Stimulated activated CD8-positive, alpha-beta memory T cell treated with anti-CD3 and anti-CD28 coated beads, Interleukin-12 subunit alpha, Interleukin-12 subunit beta, amount 100 ng/mL, for 24 hours (primary cell): Measurements from ENCODE around the gene WDFY2.

Source experiments
- DNase-seq: peaks from one replicate; pipeline ENCODE4 v3.0.0-alpha.2; 2020; ENCODE audit errors: extremely low read depth

WDFY2 gene

DNA sequence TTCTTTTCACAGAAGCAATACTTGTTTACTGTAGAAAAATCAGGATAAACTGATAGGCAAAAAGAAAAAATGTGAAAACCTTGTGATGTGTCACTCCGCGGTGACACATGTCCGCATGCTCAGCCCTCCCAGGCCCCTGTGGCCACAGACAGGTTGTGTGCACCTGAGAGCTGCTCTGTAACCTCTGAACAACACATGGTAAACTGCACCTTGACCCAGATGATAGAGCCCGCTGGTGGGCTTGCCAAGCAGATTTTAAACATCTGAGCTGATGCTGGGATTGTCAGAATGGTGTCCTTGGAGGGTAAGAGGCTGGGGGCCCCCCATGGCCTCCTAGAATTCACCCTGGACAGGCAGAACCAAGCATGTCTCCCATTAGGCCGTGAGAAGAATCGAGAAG lies 185.9 kb downstream of the WDFY2 start:
- DNase-seq = no peak

DNA sequence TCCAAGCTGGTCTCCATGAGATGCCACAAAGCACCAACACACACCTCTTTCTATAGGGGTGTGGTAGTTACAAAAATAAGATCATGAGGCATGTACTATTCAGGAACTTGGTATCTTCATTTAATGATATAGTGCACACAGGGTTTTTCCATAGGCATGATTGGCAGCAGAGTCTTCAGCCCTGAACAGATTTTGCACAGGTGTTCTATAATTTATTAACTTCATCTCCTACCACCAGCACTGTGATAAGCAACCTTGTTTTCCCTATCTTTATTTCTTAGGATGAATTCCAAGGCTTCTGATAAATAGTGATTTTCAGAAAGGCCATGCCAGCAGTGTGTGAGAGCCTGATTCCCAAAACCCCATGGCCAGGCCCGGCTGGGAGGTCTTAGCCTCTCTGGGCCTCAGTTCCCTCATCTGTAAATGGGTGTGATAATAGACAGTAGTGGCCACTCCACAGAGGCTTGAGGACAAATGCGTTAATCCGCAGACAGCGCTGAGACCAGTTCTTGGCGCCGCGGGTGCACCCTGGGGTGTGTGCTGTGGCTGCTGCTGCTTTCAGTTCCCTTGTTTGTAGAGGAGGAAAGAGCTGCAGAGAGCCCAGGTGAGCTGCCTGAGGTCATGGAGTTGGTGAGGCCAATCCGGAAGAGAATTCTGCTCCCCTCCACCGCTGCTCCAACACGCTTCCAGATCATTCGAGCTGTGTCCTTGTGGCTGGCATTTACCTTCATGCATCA lies 186.6 kb downstream of the WDFY2 start:
- no peak for DNase-seq

DNA sequence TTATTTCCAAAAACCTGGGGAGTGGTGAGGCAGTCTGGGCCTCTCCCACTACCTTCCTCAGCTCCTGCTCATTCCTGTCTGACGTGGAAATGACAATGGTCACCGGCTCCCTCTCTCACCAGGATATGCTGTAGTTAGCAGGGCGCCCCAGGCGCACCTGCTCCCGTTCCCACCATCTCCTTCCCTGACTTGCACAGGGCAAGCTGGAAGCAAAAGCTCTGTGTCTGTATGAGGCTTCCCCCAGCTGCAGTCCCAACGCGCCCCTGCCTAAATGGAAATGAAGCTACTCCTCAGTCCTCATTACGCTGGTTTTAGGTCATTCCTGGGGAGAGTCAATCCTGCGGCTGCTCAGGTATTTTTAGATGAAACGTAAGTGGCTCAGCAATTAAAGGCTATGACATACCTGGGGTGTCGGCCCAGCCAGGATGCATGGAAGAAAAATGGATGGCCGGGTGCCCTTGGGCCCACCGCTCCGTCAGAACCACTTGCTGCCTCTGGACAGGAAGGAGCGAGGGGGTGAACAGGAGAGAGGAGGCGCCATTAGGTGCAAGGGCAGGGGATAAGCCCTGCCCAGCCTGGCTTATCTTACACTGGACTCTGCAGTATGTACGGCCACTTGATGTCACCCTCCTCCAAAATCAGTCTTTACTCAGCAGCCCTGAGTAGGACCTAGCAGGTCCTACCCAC lies 187.3 kb downstream of the WDFY2 start:
- DNase-seq = no peak

DNA sequence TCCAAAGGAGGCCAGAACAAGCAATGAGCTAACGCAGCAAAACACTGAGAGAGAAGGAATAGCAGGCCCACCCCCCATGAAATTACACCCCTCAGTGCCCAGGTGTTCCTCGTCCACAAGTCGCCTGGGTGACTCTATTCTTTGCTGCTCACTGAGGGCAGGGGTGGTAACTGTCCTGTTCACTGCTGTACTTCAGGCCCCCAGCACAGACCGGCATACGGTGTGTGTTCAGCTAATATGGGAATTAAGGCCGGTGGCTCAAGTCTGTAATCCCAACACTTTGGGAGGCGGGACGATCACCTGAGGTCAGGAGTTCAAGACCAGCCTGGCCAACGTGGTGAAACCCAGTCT lies 187.8 kb downstream of the WDFY2 start:
- no peak for DNase-seq

DNA sequence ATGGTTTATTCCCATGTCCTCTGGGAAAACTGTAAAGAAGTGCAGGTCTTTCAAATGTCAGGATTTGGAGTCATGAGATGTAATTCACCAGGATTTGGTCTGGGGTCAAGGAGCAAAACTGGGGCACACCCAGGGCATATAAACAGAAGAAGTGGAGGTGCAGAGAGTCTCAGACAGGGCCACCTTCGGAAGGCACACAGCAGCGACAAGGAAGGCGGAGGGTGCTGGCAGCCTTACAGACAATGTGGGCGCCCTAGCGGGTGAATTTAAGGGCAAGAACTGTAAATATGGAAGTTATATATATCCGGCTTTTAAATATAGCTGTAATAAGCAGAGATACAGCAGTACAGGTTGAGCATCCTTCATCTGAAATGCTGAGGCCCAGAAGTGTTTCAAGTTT lies 188.5 kb downstream of the WDFY2 start:
- DNase-seq = no peak

DNA sequence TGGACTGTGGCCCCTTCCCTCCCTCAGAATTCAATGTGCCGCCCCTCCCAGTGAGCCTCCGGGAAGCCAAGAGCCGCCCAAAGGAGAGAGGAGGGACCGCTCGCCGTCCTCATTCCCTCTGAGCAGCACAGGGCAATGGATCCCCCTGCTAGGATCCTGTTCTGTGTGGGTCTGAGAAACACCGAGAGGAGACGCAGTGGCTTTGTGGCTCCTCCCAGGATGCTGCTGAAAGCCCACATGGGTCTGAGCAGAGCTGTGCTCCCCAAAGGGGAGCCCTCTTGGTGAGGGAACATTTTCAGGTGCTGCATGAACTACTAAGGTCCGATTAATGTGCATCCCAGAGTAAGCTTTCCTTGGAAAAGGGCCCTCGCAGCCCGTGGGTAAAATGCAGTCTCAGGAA lies 189.3 kb downstream of the WDFY2 start:
- no peak for DNase-seq

DNA sequence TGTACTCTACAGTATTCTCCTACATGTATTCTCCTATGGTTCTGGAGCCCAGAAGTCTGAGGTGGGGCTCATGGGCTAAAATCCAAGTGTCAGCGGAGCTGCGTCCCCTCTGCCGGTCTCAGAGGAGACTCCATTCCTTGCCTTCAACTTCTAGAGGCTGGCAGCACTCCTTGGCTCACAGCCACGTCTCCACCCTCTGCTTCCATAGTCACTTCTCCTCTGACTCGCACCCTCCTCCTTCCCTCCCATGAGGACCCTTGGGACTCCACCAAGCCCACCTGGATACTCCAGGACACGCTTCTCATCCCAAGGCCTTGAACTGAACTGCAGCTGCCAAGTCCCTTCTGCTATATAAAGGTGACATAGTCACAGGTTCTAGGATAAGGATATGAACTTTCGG lies 191.9 kb downstream of the WDFY2 start:
- DNase-seq = no peak

DNA sequence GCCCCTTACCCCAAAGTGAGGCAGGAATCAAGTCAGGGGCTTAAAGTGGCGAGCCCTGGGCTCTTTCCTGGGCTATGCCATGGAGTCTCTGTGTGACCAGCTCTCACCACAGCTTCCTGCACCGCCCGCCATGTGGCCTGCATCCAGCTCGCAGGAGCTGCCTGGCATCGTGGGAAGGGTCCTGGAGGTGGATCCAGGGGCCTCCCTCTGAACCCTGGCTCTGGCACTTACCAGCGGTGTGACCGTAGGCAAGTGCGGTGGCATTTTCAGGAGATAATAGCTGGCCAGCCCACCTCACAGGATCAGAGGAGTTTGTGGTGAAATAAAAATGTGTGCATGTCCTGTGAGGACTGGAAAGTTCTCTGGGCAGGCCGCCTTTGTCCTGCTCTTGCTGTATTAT lies 193.7 kb downstream of the WDFY2 start:
- no peak for DNase-seq

DNA sequence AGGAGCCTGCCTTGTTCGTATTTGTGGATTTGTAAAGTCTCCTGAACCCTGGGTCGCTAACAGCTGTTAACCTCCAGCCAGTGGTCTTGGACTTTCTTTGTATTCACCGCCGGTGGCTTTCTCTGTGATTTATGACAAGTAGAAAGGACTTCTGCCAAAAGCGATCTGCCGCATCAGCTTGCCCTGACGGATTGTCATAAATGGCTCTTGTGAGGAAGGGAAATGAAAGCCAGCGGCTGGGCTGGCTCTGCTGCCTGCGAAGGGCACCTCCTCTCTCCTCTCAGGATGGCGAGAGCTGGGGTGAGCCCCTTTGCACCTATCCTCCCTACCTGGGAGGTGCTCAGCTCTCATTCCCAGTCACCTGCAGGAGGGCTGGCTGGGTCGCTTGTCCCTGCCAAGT lies 194.1 kb downstream of the WDFY2 start:
- no peak for DNase-seq

DNA sequence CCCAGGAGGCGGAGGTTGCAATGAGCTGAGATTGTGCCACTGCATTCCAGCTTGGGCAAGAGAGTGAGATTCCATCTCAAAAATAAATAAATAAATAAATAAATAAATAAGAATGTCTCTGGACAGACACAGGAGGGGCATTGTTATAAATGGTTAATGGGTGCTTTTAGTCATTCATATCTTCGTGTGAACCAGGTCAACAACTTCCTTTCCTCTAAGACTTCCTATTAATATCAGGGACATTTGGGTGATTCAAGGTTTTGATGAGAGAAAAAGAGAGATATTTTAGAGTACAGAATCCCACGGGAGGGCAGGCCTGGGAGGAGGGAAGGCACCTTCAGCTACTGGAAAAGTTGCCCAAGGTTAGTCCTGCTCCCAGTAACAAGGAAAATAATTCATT lies 195.8 kb downstream of the WDFY2 start:
- DNase-seq = no peak

DNA sequence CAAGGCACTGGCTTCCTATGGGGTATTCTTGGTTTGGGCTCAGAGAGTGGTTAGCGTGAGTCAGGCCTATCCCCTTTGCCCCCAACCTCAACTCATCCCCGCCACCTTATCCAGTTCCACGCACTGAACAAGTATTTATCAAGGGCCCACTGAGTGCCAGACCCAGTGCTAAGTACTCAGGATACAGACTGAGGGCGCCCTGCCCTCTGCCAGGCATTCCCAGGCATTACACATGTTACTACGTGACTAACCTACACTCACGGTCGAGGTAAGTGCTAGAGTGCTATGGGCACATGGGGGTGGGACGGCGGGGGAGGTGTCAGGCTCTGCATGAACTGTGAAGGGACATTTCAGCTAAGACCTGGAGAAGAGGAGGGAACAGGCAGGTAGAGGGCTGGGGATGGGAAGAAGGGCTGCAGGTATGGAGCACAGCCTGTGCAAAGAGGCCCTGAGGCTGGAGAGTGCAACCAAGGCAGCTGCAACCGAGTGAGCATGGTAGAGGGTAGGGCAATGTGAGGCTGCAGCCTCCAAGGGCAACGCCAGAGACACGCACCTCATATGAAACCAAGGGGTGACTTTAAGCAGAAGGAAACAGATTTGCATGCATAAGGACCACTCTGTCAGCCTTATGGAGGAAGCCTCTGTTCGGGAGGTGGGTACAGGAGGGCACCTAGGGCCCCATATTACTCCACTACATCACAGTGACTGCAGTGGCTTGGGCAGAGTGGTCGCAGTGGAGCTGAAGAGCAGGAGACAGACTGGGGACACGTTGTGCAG lies 197.2 kb downstream of the WDFY2 start:
- no peak for DNase-seq

DNA sequence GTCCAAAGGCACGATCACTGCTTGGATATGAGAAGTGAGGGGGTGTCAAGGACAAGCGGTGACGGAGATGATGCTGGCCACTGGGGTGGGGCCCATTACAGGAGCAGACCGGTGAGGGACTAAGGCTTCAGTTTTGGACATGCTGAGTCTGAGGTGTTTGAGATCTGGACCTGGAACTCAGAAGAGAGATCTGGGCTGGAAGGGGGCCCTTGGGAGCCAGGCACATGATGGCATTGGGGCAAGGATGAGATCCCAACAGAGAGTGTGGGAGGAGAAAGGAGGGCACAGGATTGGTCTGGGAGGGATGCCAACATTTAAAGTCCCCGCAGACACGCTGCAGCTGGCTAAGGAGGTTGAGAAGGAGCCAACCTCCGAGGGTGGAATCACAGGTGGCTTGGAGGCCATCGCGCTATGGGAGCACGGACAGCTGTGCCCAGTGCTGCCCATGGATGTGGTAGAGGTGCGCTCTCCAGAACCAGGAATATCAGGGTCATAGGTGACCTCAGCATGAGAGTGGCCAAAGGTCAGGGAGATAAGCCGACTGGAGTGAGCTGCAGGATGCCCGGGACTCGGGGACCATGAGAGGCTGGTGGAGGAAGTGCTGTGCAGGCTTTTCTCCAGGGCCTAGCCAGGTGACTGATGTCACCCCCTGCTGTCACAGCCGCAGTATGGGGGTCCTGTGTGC lies 197.9 kb downstream of the WDFY2 start:
- no peak for DNase-seq

DNA sequence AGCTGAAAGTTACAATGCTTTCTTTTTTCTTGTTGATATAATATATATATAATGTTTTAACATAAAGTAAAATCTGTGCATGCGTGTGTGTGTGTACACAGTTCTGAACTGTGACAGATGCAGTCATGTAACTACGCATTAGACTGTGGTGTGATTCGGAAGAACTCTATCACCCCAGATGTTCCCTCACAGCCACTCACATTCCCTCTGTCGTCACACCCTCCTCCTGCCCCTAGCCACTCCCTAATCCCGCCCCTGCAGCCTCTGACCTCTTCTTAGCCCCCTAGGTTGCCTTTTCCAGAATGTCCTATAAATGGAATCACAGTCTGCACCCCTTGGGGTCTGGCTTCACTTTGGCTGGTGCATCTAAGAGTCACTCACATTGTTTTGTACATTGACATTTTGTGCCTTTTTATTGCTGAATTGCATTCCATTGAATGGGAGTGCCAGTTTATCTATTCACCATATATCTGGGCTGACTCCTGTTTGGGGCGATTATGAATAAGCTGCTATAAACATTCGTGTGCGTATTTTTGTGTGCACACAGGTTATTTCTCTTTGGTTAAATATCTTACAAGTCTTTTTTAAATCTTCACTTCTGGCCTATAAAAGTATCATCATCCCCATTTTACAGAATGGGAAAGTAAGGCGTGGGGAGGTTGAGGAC lies 199.3 kb downstream of the WDFY2 start:
- DNase-seq = no peak

DNA sequence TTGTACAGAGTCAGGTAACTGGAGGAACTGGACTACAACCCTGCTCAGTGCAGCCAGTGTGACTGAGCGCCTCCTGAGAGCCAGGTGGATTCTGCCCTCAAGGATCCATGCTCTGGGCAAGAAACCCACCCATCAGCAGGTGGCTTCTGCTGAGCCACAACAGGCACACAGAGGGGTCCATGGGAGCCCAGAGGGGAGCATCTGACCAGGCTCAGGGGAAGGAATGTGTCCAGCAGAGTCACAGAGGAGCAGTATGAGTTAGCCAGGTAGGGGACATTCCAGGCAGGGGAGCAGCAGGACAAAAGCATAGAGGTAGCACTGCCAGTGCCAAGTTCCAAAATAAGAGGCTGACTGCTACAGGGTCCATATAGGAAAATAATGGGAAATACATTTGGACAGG lies 199.8 kb downstream of the WDFY2 start:
- DNase-seq = no peak

DNA sequence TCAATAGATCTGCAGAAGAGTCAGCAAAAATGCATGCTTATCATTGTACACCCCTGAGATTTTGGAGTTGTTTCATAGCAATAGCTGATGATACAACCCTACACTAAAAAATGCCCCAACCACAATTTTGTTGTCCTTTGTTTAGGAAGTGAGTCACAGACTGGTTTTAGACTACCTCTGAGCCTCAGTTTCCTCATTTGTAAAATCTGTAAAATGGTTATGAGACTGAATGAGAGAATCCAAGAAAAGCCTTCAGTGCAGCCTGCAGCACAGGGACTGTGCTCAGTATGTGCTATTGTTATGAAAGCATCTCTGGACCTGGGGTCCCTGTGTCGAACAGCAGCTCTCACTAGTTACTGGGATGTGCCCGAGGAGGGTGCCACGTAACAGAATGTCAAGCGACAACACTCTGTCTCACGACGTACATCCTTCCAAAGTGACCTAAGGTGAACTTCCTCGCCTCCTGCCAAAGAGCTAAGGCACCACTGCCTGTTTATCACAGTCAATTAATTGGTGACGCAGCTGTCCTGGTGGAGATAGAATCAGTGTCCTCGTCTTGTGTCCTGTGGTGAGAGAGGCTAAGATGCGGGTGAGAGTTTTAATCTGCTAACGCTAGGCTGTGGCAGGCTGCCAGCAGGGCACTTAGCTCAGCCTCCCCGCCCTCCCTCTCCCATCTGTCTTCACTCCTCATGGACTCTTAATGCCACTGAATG lies 201.6 kb downstream of the WDFY2 start:
- no peak for DNase-seq

DNA sequence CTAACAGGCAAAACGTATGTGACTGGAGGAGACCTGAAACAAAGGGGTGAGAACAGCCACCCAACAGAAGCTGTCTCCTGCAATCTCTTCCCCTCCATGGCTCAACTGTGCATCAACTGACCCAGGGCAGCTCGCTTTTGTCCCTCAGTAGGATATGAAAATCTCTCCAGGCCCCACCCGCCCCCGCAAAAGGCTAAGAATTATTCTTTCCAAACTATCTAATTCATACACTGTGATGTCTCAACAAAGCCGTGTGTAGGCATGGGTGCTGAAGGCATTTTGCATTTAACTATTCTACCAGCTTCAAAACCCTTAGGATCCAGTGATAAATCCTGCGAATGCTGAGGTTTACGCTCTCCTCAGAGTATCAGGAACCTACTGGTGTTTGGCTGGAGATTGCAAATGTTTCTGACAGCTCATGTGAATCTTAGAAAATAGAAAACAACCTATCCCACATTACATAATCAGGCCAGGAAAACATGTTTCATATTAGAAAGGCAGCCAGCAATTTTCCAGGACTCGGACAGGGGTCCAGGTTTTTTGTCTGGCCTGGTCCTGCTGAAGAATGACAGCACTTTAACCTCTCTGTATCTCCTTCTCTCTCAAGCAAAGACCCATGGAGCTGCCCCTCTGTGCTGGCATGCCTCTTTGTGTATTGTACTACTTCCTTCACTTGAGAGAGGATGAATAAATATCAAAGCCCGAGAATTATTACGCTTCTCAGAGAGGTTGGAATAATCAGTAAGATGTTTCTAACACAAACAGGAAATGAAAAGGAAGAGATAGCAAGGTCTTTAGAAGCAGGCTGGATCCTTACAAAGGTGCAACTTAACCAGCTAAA lies 202.4 kb downstream of the WDFY2 start:
- no peak for DNase-seq

DNA sequence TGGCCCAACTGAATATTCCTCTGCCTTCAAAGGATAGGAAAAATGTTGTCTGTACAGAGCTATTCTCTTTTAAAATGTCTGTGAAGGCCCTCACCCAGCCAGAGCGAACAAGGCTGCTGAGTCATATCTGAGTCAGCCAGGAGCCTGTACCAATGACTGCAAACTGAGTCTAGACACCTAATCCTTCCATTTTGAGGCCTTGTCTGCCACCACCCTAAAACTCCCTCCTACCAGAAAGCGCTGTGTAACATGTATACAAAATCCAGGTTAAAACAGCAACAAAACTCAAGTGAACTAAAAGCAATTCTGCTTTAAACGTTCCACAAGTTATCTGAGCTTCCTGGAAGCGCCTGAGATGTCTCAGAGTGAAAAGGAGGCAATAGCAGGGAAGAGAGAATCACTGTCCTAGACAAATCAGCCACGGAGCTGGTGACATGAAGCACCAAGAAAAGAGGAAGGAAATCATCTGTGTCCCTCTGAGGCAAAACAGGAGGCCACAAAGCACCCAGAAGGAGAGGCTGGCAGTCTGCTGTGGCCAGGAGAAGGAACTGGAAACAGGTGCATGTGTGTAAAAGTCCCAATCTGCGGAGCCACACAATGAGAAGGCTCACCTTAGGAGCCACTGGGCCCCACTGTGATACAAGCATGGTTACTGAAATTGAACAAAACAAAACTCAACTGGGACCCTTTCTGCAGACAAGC lies 209.5 kb downstream of the WDFY2 start:
- DNase-seq = no peak

DNA sequence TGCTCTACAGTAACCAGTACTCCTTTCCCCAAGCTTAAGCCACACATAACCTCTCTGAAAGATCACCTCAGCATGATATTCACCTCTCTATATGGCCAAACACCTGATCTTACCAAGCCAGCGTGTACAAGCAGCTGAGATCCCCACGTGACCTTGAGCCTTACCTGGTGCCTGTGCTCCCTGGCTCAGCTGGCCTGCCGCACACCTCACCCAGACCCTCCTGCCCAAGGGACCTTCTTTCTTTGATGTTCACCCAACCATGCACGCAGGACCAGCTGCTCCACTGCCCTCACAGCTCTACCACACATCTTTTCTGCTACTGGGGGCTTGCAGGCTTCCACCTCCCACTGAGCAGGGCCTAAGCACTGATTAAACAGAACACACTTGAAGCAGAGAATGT lies 210.7 kb downstream of the WDFY2 start:
- no peak for DNase-seq

DNA sequence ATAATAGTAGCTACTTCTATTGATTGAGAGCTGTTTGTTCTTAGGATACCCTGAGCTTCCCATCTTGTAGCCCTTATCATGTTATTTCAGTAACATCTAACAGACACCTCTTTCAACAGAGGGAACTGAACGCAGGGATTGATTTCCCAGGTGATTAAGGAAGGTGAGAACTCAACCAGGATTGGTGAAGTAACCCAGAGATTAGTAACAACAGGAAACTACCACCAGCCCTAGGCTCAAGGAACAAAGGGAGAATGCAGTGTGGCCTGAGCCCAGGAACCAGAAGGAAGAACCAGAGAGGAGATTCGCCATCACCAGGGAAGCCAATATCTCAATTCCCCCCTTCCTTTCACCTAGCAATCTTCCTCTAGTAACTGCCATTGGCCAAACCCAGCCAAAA lies 211.2 kb downstream of the WDFY2 start:
- no peak for DNase-seq

DNA sequence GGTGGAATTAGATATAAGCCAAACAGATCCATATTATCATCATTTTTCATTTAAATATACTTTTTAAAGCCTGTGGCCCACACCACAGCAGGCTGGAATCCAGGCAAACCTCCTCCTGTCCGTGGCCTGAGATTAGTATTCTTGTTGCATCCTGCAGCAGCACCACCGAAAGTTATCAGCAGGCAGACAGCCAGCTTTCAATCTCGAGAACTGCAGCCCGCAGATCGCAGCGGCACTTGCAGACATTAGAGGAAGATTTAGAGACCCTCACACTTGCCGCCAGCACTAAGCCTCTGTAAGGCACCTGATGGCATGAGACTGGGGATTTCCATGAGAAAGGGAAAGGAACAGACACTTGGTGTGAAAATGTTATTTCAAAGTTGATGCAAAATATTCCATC lies 212.3 kb downstream of the WDFY2 start:
- no peak for DNase-seq
